DND-41 (cell line): ENCODE data around the gene SURF2.
"Not testable (repeated sequence)": the region's sequence is repeated elsewhere in the genome, so short reads cannot be mapped to it uniquely, and the experiment has no call there.

Source experiments
- CTCF ChIP-seq: IDR thresholded peaks from 2 replicates; pipeline ENCODE4 v1.5.1; 2012; ENCODE audit warnings: borderline replicate concordance, low read length, moderate library complexity, mild to moderate bottlenecking; ENCODE audit not compliant: poor library complexity, severe bottlenecking; ENCODE audit errors: extremely low read depth
- EZH2 ChIP-seq: IDR thresholded peaks from 3 replicates; pipeline ENCODE4 v1.6.1; 2012; ENCODE audit warnings: borderline replicate concordance, low read depth, mild to moderate bottlenecking, moderate library complexity, low read length, inconsistent platforms; ENCODE audit not compliant: severe bottlenecking

- not testable (repeated sequence) for TF ChIP-seq CTCF, EZH2
These were observed 20.9 kb downstream of the SURF2 start for GRCh38 chr9:133377280-133377679.
